ENCODE results near the gene SPINDOC.
A peak's percentile ranks its signal among the peaks of the same experiment; 100 is the strongest.
"Not testable (repeated sequence)": the region's sequence is repeated elsewhere in the genome, so short reads cannot be mapped to it uniquely, and the experiment has no call there.

The SPINDOC gene

GRCh38 chr11:63769042-63769713 is 44.1 kb upstream of the SPINDOC start:
- Histone ChIP-seq H3K9me3 (ENCODE audit: low read length) (no peaks in the 10 kb centered on the region), H3K36me3 (ENCODE audit: insufficient read depth, low read length) (no peaks in the 10 kb centered on the region), H3K27me3 (ENCODE audit: control insufficient read depth in 1 of 2, insufficient read depth in 2 of 2, low read length in 2 of 2) (no peaks in the 10 kb centered on the region), H3K4me3 (ENCODE audit: low read depth in 1 of 2, low read length in 2 of 2) (peak overlapping the region; percentile 53 to 65), H3K9ac (ENCODE audit: low read length) (no peak overlapping the region), H3K4me1 (ENCODE audit: insufficient read depth, low read length) (peaks cover 32% of the 10 kb centered on the region), H3K27ac (ENCODE audit: low read depth, low read length) (peak overlapping the region; percentile 34)

- H3K27ac ChIP-seq (ENCODE audit: low read depth, low read length) = peak overlapping the region; percentile 34
- no peaks in the 10 kb centered on the region for H3K36me3 ChIP-seq (ENCODE audit: insufficient read depth, low read length)
- H3K27me3 ChIP-seq (ENCODE audit: control insufficient read depth in 1 of 2, insufficient read depth in 2 of 2, low read length in 2 of 2) = no peaks in the 10 kb centered on the region
- no peak overlapping the region for H3K9ac ChIP-seq (ENCODE audit: low read length)
- H3K4me1 ChIP-seq (ENCODE audit: insufficient read depth, low read length) = peaks cover 32% of the 10 kb centered on the region
- no peaks in the 10 kb centered on the region for H3K9me3 ChIP-seq (ENCODE audit: low read length)
- H3K4me3 ChIP-seq (ENCODE audit: low read depth in 1 of 2, low read length in 2 of 2) = peak overlapping the region; percentile 53 to 65
Measured at GRCh38 chr11:63769714-63770455, 43.4 kb upstream of the SPINDOC start.

DNA sequence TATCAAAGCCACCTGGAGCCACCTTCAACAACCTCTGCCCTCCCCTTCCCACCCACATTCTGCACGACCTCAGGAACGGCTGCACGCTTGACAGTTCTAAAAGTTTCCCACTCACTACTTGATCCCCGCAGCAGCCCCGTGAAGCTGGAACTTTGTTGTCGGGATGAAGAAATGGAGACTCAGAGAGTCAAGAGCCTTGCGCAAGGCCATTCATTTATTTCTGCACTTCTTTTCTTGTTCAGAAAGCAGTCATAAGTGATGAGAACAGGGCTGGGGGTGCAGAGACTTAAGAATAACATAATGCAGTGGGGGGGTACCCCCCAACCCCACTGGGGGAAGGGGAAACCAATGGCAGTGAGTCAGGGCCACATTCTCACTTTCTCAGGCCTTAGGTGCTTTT is 42.5 kb upstream of the SPINDOC start:
- H3K27ac ChIP-seq (ENCODE audit: low read depth, low read length) = no peak overlapping the region
- H3K36me3 ChIP-seq (ENCODE audit: insufficient read depth, low read length) = no peaks in the 10 kb centered on the region
- no peak overlapping the region for H3K4me3 ChIP-seq (ENCODE audit: low read depth in 1 of 2, low read length in 2 of 2)
- H3K4me1 ChIP-seq (ENCODE audit: insufficient read depth, low read length) = peaks cover 24% of the 10 kb centered on the region
- no peaks in the 10 kb centered on the region for H3K27me3 ChIP-seq (ENCODE audit: control insufficient read depth in 1 of 2, insufficient read depth in 2 of 2, low read length in 2 of 2)
- no peaks in the 10 kb centered on the region for H3K9me3 ChIP-seq (ENCODE audit: low read length)
- H3K9ac ChIP-seq (ENCODE audit: low read length) = no peak overlapping the region

DNA sequence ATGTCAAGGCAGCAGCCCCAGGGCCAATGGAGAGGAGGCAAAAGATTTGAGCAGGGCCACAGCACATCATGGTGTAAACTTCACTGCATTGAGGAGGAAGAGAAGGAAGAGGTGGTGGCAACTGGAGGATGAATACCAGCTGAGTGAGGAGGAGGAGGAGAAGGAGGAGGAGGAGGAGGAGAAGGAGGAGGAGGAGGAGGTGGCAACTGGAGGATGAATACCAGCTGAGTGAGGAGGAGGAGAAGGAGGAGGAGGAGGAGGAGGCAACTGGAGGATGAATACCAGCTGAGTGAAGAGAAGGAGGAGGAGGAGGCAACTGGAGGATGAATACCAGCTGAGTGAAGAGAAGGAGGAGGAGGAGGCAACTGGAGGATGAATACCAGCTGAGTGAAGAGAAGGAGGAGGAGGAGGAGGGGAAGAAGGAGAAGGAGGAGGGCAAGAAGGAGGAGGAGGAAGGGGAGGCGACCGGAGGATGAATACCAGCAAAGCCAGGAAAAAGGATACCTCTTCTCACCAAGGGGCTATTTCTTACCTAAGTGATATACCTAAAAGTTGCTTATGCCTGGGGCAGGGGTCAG is 41.4 kb upstream of the SPINDOC start:
- not testable (repeated sequence) for H3K4me3 ChIP-seq (ENCODE audit: low read depth in 1 of 2, low read length in 2 of 2); H3K27me3 ChIP-seq (ENCODE audit: control insufficient read depth in 1 of 2, insufficient read depth in 2 of 2, low read length in 2 of 2); H3K36me3 ChIP-seq (ENCODE audit: insufficient read depth, low read length); H3K27ac ChIP-seq (ENCODE audit: low read depth, low read length); H3K9me3 ChIP-seq (ENCODE audit: low read length); H3K9ac ChIP-seq (ENCODE audit: low read length)
- peaks cover 13% of the 10 kb centered on the region for H3K4me1 ChIP-seq (ENCODE audit: insufficient read depth, low read length)

DNA sequence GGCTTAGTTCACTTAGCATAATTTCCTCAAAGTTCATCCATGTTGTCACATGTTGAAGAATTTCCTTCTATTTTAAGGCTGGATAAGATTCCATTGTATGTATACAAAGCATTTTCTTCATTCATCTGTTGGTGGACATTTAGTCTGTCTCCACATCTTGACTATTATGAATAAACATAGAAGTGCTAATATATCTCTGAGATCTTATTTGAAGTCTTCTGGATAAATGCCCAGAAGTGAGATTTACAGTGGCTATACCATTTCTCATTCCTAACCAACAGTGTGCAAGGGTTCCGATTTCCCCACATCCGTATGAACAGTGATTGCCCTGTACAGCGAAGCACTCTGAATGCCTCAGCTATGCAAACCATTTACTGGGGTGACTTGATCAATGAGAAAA is 38.1 kb upstream of the SPINDOC start:
- H3K4me1 ChIP-seq (ENCODE audit: insufficient read depth, low read length) = peaks cover under 1% of the 10 kb centered on the region
- no peak overlapping the region for H3K4me3 ChIP-seq (ENCODE audit: low read depth in 1 of 2, low read length in 2 of 2)
- H3K36me3 ChIP-seq (ENCODE audit: insufficient read depth, low read length) = no peaks in the 10 kb centered on the region
- H3K9me3 ChIP-seq (ENCODE audit: low read length) = no peaks in the 10 kb centered on the region
- H3K9ac ChIP-seq (ENCODE audit: low read length) = no peak overlapping the region
- no peak overlapping the region for H3K27ac ChIP-seq (ENCODE audit: low read depth, low read length)
- H3K27me3 ChIP-seq (ENCODE audit: control insufficient read depth in 1 of 2, insufficient read depth in 2 of 2, low read length in 2 of 2) = no peaks in the 10 kb centered on the region

GRCh38 chr11:63779039-63779438 is 34.2 kb upstream of the SPINDOC start:
- Histone ChIP-seq H3K9me3 (ENCODE audit: low read length) (no peaks in the 10 kb centered on the region), H3K27me3 (ENCODE audit: control insufficient read depth in 1 of 2, insufficient read depth in 2 of 2, low read length in 2 of 2) (no peaks in the 10 kb centered on the region), H3K4me1 (ENCODE audit: insufficient read depth, low read length) (no peaks in the 10 kb centered on the region), H3K4me3 (ENCODE audit: low read depth in 1 of 2, low read length in 2 of 2) (no peak overlapping the region), H3K9ac (ENCODE audit: low read length) (no peak overlapping the region), H3K36me3 (ENCODE audit: insufficient read depth, low read length) (no peaks in the 10 kb centered on the region), H3K27ac (ENCODE audit: low read depth, low read length) (no peak overlapping the region)

- Histone ChIP-seq H3K9ac (ENCODE audit: low read length) (no peak overlapping the region), H3K9me3 (ENCODE audit: low read length) (no peaks in the 10 kb centered on the region), H3K36me3 (ENCODE audit: insufficient read depth, low read length) (no peaks in the 10 kb centered on the region), H3K4me3 (ENCODE audit: low read depth in 1 of 2, low read length in 2 of 2) (no peak overlapping the region), H3K27ac (ENCODE audit: low read depth, low read length) (no peak overlapping the region), H3K4me1 (ENCODE audit: insufficient read depth, low read length) (no peaks in the 10 kb centered on the region), H3K27me3 (ENCODE audit: control insufficient read depth in 1 of 2, insufficient read depth in 2 of 2, low read length in 2 of 2) (no peaks in the 10 kb centered on the region)
Measured at GRCh38 chr11:63782749-63783148, 30.5 kb upstream of the SPINDOC start.

GRCh38 chr11:63783925-63784592 is 29.2 kb upstream of the SPINDOC start:
- Histone ChIP-seq H3K9ac (ENCODE audit: low read length) (no peak overlapping the region), H3K4me3 (ENCODE audit: low read depth in 1 of 2, low read length in 2 of 2) (no peak overlapping the region), H3K9me3 (ENCODE audit: low read length) (no peaks in the 10 kb centered on the region), H3K4me1 (ENCODE audit: insufficient read depth, low read length) (no peaks in the 10 kb centered on the region), H3K27me3 (ENCODE audit: control insufficient read depth in 1 of 2, insufficient read depth in 2 of 2, low read length in 2 of 2) (no peaks in the 10 kb centered on the region), H3K36me3 (ENCODE audit: insufficient read depth, low read length) (no peaks in the 10 kb centered on the region), H3K27ac (ENCODE audit: low read depth, low read length) (no peak overlapping the region)

DNA sequence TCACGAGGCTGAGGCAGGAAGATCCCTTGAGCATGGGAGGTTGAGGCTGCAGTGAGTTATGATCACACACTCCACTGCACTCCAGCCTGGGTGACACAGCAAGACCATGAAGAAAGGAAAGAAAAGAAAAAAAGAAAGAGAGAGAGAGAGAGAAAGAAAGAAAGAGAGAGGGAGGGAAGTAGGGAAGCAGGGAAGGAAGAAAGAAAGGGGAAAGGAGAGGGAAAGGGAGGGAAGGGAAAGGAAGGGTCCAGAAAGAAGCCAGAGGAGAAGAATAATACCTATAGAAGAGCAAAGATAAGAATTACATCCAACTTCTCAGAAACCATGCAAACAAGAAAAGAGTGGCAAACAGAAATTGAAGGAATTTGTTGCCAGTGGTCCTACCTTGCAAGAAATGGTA is 27.4 kb upstream of the SPINDOC start:
- Histone ChIP-seq H3K27ac (ENCODE audit: low read depth, low read length) (no peak overlapping the region), H3K36me3 (ENCODE audit: insufficient read depth, low read length) (no peaks in the 10 kb centered on the region), H3K4me1 (ENCODE audit: insufficient read depth, low read length) (no peaks in the 10 kb centered on the region), H3K9me3 (ENCODE audit: low read length) (no peaks in the 10 kb centered on the region), H3K4me3 (ENCODE audit: low read depth in 1 of 2, low read length in 2 of 2) (no peak overlapping the region), H3K27me3 (ENCODE audit: control insufficient read depth in 1 of 2, insufficient read depth in 2 of 2, low read length in 2 of 2) (no peaks in the 10 kb centered on the region), H3K9ac (ENCODE audit: low read length) (no peak overlapping the region)

- Histone ChIP-seq H3K27ac (ENCODE audit: low read depth, low read length) (no peak overlapping the region), H3K4me3 (ENCODE audit: low read depth in 1 of 2, low read length in 2 of 2) (no peak overlapping the region), H3K9me3 (ENCODE audit: low read length) (no peaks in the 10 kb centered on the region), H3K27me3 (ENCODE audit: control insufficient read depth in 1 of 2, insufficient read depth in 2 of 2, low read length in 2 of 2) (no peaks in the 10 kb centered on the region), H3K4me1 (ENCODE audit: insufficient read depth, low read length) (no peaks in the 10 kb centered on the region), H3K9ac (ENCODE audit: low read length) (no peak overlapping the region), H3K36me3 (ENCODE audit: insufficient read depth, low read length) (no peaks in the 10 kb centered on the region)
Measured at GRCh38 chr11:63791495-63792167, 21.6 kb upstream of the SPINDOC start.

- Histone ChIP-seq H3K27me3 (ENCODE audit: control insufficient read depth in 1 of 2, insufficient read depth in 2 of 2, low read length in 2 of 2) (no peaks in the 10 kb centered on the region), H3K4me3 (ENCODE audit: low read depth in 1 of 2, low read length in 2 of 2) (no peak overlapping the region), H3K9ac (ENCODE audit: low read length) (no peak overlapping the region), H3K9me3 (ENCODE audit: low read length) (no peaks in the 10 kb centered on the region), H3K4me1 (ENCODE audit: insufficient read depth, low read length) (no peaks in the 10 kb centered on the region), H3K27ac (ENCODE audit: low read depth, low read length) (no peak overlapping the region), H3K36me3 (ENCODE audit: insufficient read depth, low read length) (no peaks in the 10 kb centered on the region)
Measured at GRCh38 chr11:63793161-63793560, 20.1 kb upstream of the SPINDOC start.

Data from muscle layer of colon (tissue), 2 donors.